ENCODE data around the gene ZNF407.

The ZNF407 gene

GRCh38 chr18:74949611-74950010, 351.9 kb downstream of the ZNF407 start:
- TF ChIP-seq ESRRG (CRISPR knock-in tag; IDR thresholded peaks at IDR 0.05): no peak
- no peak for TF ChIP-seq ARNTL (CRISPR knock-in tag; IDR thresholded peaks at IDR 0.05; ENCODE audit: borderline replicate concordance, low read depth)
- TF ChIP-seq TCF4 (CRISPR knock-in tag; IDR thresholded peaks at IDR 0.05; ENCODE audit: borderline replicate concordance): no peak
- TF ChIP-seq CREB5 (CRISPR knock-in tag; IDR thresholded peaks at IDR 0.05; ENCODE audit: low read depth): no peak
- no peak for TF ChIP-seq ZNF565 (CRISPR knock-in tag; conservative IDR thresholded peaks at IDR 0.05; ENCODE audit: low read depth)
- no peak for TF ChIP-seq ZFP3 (CRISPR knock-in tag; IDR thresholded peaks at IDR 0.05)
- no peak for TF ChIP-seq POU6F1 (CRISPR knock-in tag; IDR thresholded peaks at IDR 0.05; ENCODE audit: borderline replicate concordance, low read depth)
- no peak for TF ChIP-seq TOX (CRISPR knock-in tag; IDR thresholded peaks at IDR 0.05; ENCODE audit: borderline replicate concordance)
- no peak for TF ChIP-seq ZC3H10 (CRISPR knock-in tag; IDR thresholded peaks at IDR 0.05)
- TF ChIP-seq OSR1 (CRISPR knock-in tag; IDR thresholded peaks at IDR 0.05): no peak
- no peak for ATAC-seq

GRCh38 chr18:74950479-74950878, 352.8 kb downstream of the ZNF407 start:
- no peak for TF ChIP-seq CSDC2 (CRISPR knock-in tag; IDR thresholded peaks at IDR 0.05)
- no peak for TF ChIP-seq ZC3H10 (CRISPR knock-in tag; IDR thresholded peaks at IDR 0.05)
- TF ChIP-seq PPARA (CRISPR knock-in tag; IDR thresholded peaks at IDR 0.05; ENCODE audit: borderline replicate concordance): no peak
- no peak for TF ChIP-seq SNAI2 (CRISPR knock-in tag; IDR thresholded peaks at IDR 0.05)
- no peak for TF ChIP-seq ZNF8 (CRISPR knock-in tag; IDR thresholded peaks at IDR 0.05)
- TF ChIP-seq CREB5 (CRISPR knock-in tag; IDR thresholded peaks at IDR 0.05; ENCODE audit: low read depth): no peak
- TF ChIP-seq GLIS3 (CRISPR knock-in tag; IDR thresholded peaks at IDR 0.05): no peak
- no peak for TF ChIP-seq RARB (CRISPR knock-in tag; IDR thresholded peaks at IDR 0.05)
- TF ChIP-seq ZNF565 (CRISPR knock-in tag; conservative IDR thresholded peaks at IDR 0.05; ENCODE audit: low read depth): no peak
- no peak for TF ChIP-seq OSR1 (CRISPR knock-in tag; IDR thresholded peaks at IDR 0.05)
- no peak for TF ChIP-seq ISL1 (CRISPR knock-in tag; IDR thresholded peaks at IDR 0.05)
- no peak for TF ChIP-seq PATZ1 (CRISPR knock-in tag; IDR thresholded peaks at IDR 0.05; ENCODE audit: borderline replicate concordance)
- no peak for TF ChIP-seq ZNF70 (CRISPR knock-in tag; IDR thresholded peaks at IDR 0.05)
- no peak for TF ChIP-seq ZFP3 (CRISPR knock-in tag; IDR thresholded peaks at IDR 0.05)
- no peak for TF ChIP-seq TOX (CRISPR knock-in tag; IDR thresholded peaks at IDR 0.05; ENCODE audit: borderline replicate concordance)
- TF ChIP-seq POU6F1 (CRISPR knock-in tag; IDR thresholded peaks at IDR 0.05; ENCODE audit: borderline replicate concordance, low read depth): no peak
- TF ChIP-seq ARNTL (CRISPR knock-in tag; IDR thresholded peaks at IDR 0.05; ENCODE audit: borderline replicate concordance, low read depth): no peak
- TF ChIP-seq TSHZ2 (CRISPR knock-in tag; IDR thresholded peaks at IDR 0.05): no peak
- TF ChIP-seq BACH2 (CRISPR knock-in tag; IDR thresholded peaks at IDR 0.05; ENCODE audit: borderline replicate concordance): no peak
- ATAC-seq: no peak
